ENCODE results near the gene ROR1.

Gene ROR1

DNA sequence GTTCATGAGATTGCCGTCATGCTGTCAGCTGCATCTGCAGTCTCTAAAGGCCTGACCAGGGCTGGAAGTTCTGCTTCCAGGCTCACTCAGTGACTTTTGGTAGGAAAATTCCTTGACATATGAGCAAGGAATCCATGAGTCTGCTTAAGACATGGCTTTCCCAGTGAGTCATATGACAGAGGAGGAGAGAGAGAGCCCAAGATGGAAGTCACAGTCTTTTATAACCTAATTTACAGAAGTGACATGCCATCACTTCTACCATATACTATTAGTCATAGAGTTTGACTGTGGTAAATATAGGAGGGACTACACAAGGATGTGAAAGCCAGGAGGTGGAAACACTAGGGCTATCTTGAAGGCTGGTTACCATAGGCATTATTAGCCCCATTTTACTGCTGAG is 115.2 kb downstream of the ROR1 start:
- no peak for DNase-seq

DNA sequence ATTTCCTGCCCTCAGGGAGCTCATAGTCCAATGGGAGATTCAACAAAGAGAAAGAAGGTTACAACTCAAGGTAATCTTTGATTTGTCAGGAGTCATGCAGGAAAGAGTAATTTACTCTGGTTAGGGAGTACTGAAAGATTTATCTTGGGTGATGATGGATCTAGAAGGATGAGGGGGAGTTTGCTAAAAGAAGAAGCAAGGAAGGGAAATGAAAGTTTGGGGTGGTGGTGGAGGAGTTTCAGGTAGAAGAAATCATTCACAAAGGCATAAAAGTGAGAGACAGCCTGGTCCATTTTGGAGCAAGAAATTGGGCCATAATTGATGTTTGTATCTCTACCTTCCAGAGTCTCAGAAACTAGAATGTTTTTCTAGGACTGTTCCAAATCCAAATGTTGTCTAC is 116.7 kb downstream of the ROR1 start:
- DNase-seq, result no peak

DNA sequence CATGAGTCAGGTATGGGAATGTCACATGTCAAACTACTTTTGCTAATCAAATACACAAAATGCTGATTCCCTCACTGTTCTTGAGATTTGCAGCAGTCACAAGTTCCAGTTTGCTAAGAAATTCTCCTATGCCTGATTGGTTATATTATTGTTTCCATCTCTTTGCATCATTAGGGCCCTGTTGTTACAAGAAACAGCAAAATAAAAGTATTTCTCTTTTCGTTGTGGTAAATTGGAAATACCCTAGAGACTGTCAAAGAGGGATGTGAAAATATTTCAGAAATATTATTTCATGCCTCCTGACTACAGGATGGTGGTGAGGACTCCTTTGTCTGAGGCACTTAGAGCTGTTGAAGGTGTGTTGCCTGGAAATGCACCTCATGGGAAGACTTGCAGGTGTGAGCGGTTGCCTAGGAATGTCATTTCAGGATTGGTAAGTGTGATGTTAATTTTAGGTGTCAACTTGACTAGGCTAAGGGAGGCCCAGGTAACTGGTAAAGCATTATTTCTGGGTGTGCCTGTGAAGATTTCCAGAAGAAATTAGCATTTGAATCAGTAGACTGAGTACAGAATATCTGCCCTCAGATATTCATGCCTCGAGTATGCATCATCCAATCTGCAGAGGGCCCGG is 117.4 kb downstream of the ROR1 start:
- DNase-seq, result no peak

DNA sequence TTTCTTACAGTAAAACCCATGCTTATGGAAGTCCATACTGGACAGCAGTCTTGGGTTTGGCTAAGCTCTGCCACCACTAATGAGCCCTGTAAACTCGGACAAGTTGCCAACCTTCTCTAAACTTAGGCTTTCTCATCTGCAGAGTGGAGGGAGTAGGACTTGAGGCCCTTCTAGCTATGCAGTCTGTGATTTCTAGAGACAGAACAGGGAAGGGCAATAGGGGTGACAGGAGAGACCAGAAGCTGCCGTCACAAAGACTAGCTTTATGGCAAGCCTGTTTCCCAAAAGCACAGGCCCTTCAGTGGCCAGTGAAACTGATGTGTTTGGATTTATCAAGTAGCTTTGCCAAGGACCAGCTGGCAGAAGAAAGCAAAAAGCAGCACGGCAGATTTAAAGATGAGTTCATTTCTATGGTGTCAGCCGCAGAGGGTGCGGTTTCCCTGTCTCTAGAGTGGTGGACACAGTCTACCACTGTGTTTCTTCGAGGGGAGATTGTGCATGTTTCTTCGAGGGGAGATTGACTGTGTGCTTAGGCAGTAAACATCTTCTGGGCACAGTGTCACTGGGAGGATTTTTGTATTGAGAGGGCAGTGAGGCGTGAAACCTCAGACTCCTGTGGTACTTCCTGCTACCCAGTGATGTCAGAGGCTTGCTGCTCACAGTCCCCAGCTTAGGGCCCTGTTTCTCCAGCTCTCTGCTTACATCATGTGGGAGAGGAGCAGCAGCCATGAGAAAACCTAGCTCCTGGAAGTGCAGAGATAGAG is 119.0 kb downstream of the ROR1 start:
- DNase-seq, result peak; percentile 79

DNA sequence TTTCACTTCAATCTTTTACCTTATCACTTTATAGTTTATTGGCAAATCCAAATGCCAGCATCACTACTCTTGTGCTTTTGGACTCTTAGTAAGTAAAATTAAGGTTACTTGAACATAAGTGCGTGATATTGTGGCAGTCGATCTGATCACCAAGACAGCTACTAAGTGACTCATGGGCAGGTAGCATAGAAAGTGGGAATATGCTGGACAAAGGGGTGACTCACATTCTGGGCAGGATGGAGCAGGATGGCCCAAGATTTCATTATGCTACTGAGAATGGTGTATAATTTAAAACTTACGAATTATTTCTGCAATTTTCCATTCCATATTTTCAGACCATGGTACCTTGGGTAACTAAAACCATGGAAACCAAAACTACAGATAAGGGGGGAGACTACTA is 120.2 kb downstream of the ROR1 start:
- DNase-seq, result no peak

DNA sequence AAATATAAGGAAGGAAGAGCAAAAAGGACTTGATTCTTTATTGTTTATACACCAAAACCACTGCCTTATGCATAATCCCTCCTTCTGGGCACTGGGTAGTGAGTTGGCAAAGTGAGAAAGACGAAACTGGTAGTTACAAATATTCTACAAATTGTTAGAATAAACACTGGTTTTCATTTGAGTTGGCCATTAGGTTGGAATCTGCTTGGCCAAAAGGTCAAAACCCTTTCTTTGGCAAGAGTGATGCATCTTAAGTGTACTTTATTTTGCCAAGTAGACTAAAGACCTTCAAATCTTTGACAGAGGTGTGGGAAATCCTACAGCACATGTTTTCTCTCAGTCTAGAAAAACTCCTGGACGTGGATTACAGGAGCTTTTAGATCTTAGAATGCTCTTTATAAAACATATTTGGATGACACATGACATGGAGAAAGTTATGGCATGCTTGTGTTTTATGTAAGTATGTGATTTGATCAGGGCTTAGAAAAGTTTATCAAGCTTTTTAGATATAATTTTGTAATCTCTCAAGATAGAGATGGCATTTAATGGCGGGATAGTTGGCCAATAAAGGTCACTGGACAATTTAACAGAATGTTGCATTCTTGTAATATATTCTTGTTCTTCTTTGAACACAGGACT is 120.9 kb downstream of the ROR1 start:
- no peak for DNase-seq

DNA sequence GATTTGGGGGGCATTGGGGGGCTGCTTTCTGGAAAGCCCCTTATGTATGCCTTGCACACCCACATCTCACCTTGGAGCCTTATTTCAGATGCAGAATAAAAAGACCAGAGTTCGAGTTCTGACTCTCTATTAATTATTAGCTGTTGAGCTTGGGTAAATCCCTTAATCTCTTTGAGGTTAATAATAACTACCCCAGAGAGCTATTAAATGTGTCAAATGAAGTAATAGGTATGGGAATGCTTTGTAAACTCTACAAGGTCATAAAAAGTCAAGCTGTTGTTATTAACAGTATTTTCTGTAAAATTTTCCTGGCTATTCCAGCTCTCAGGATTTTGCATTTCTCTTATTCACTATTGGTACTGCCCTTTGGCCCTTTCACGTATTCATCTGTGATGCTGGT is 122.9 kb downstream of the ROR1 start:
- no peak for DNase-seq

DNA sequence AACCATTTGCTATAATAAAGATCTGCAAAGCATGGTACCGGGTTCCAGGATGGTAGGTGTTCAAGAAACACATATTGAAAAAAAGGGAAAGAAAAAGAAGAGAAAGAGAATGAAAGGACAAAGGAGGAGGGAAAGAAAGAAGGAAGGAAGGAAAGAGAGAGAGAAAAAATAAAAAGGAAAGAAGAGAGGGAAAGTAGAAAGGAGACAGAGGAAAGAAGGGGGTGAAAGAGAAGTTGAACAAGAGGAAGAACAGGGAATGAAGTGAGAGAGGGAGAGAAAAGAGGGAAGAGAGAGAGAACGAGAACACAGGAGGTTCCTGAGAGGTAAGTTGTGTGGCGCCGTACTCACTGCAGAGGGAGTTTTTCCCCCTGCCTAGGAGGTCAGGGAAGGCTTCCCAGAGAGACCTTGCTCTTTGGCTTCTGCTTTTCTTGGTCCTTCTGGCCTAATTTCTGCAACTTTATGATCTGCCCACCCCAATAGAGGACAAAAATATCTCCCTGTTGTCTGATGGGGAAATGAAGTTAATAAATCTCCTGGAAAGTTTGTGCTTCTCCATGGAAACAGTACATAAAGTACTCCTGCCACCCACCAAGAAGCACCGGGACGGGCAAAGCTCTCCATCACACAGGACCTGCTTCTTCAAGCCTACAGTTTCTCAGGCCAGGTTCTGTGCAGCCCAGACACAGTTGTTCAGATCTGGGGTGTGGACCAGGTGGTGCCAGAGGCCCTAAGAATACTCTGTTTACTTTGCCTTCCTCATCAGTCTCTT is 124.8 kb downstream of the ROR1 start:
- no peak for DNase-seq

DNA sequence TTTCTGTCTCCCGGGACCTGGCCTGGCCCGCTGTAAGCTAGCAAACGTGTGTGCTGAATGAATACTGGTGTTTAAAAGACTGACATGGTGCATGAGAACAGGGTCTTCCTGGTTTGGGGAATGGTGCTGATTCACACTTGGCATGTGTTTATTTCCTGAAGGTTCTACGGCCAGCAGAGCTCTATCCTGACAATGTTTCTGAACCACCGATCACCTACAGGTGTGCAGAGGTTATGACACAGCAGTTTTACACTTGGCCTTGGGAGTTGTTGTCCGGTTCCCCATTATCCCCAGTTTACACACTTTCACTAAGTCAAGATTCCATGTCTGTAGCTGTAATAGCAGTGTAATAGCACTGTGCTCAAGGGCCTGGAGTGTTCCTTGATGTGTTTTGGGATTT is 127.3 kb downstream of the ROR1 start:
- no peak for DNase-seq

DNA sequence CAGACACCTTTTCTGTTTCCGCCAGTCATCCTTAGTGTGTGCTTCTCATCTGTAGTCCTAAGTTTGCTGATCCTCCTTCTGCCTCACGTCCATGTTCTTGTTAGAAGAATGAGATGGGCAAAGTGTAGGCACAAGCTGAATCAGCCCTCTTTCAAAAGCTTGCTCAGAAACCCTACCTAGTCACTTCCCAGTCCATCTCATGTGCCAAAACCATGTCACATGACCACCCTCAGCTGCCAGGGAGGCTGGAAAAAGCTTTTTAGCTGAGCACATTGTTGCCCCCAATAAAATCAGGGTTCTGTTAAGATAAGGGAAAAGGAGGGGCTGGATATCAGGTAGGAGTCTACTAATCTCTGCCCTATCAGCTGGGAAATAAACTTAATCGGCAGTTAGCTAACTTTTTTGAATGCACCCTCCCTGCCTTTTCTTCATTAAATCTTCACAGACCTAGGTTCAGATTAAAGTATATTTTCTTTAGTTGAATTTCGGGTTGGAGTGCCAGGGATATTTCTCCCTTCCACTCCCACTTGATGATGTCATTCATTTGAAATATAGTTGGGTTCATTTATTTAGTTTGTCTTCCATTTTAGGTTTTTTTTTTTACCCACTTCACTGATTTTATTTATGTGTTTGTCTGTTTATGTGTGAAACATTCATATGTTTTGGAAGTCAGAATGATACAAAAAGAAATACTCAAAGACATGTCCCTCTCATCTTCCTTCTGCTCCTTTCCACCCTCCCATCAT is 129.2 kb downstream of the ROR1 start:
- DNase-seq, result no peak

DNA sequence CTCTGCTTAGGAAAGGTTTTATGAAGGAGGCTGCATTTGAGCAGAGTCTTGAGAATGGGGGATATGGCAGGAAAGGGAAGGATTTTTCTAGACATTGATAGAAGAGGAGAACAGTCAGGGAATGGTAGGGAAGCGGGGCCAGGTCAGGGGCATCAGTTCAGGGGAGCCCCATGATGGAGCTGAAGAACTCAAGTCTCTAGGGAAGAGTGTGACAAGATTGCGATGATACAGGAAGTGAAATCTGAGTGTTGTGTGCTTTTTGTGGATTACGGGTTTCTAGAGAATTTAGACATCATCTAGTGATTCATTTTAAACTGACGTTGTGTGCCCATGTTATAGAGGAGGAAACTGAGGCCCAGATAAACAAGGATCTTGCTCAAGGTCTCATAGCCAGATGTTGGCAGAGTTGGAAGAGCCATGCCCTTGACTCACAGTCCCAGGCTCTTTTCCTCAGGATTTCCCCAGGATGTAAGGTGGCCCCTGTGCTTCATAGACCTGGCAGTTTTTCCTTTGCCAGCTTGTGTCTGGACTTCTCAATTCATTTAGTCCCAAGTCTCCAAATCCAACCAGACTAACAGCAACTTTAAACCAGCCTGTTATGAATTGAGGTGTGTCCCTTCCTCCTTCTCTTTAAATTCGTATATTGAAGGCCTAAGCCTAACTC is 130.3 kb downstream of the ROR1 start:
- no peak for DNase-seq

DNA sequence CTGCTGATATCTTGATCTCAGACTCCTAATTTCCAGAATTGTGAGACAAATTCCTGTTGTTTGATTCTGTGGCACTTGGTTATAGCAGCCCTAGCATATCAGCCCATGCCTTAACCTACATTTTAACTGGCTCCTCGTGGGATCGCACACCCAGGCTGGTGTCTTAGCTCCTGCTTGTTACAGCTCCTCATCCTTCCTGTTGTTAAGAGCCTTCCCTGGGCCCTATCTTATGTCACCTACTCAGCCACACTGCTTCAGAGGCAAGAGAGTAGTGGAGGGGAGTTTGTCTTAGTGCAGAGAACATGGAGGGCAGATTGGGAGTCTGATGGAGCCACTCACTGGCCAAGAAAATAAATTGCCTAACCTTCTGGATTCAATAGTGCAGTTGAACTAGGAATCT is 131.0 kb downstream of the ROR1 start:
- DNase-seq, result no peak

DNA sequence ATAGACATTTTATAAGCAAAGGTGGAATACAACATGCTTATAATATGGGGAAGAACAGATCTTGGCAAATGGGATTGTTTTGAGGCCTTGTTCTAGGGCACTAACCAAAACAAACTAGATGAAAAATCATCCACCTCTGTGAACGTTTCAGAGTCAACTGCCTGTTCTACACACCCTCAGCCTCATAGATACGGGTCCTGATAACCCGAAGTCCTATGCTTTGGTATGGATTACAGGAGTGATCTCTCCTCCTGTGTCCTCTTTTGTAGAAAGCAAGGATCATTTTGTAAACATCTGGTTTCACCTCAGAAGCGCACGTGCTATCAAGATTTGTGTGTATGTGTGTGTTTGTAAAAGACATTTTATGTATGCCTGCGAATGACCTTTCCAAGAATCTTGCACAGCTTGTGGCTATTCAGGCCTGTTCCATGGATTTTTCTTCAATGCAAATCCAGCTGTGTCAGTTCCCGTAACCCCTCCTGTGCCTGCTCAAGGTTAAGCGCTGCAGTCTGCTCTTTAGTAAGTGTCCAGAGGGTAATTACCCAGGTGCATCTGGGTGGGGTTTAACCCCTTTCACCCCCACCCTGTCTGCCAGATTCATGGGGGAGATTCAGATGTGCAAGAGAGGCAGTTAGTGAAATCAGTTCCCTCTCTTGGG is 132.4 kb downstream of the ROR1 start:
- DNase-seq, result no peak

DNA sequence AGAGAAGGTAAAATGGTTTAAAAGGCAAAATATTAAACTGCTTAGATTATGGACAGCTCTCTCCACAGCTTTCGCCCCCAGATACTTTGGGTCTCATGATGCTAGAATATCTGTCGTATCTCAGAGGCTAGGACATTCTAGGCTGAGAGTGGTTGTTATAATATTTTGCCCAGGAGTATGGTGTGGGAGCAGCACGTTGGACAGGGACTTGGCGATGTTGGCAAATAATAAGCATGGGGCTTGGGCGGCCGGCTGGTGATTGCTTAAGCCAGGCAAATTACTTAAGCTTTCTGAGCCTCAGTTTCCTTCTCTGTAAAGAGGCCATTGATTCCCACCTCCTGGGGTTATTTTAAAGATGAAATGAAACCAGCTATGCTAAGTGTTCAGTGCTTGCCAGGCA is 133.2 kb downstream of the ROR1 start:
- DNase-seq, result no peak

DNA sequence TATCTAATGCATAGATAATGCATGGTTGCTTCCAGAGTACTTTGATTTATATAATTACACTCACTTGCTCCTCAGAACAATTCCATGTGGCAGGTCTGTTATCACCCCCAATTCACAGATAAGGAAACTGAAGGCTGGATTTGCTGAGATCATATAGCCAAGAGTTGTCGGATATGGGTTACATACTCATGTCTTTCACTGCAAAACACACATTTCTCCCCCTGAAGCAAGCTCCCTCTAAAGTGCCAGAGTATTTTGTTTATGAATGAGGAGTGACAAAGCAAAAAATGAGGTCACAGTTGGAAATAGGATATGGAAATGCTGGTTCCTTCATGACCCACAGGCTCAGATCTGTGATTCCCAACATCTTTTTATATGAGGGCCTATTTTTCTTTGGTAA is 134.2 kb downstream of the ROR1 start:
- DNase-seq, result no peak

DNA sequence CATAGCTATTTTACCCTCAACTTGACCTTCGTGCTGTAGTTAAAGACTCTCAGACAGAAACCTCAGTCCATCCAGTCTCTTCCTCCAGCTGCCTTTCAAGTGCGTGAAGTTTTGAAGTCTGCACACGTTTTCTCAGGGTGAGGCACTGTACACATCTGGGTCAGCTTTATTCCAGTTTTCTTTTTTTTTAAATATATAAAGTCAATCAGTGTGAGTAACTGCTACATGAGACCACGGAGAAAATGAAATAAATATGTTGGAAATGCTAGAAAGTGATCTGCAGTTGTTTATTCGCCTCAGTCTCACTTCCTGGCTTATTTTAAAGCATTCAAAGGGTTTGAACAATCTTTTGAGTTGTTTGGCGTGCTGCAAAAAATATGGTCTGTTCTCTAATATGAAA is 135.7 kb downstream of the ROR1 start:
- DNase-seq, result no peak

DNA sequence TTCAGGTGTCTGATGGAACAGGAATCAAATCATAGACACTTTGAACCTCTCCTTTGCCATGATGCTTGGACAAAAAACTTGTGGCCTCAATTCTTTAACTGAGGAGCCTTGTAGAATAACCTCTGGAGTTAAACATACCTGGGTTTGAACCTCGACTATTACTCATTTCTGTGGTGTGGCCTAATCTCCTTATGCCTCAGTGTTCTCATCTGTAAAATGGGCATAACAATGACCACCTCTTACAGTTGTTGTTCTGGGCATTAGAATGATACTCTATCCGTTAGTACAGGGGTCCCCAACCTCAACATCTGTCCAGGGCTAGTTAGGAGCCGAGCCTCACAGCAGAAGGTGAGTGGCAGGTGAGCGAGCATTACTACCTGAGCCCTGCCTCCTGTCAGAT is 137.2 kb downstream of the ROR1 start:
- no peak for DNase-seq

DNA sequence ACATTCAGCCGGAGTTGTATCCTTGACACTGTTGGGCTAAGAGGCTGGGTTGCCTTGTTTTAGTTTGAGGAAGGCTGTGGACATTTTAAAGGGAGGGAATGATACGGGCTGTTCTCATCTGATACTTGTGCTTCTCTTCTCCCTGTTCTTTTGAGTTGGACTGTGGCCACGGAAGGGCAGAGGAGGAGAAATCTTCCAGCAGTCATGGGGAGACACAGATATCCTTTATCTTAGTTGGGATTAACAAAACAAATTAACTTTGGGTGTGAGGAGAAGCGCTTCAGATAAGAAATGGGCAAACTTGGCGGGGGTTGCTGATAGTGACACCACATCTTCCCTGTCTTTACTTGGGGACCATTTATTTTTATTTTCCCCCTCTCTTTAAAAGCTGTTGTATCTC is 138.8 kb downstream of the ROR1 start:
- no peak for DNase-seq

DNA sequence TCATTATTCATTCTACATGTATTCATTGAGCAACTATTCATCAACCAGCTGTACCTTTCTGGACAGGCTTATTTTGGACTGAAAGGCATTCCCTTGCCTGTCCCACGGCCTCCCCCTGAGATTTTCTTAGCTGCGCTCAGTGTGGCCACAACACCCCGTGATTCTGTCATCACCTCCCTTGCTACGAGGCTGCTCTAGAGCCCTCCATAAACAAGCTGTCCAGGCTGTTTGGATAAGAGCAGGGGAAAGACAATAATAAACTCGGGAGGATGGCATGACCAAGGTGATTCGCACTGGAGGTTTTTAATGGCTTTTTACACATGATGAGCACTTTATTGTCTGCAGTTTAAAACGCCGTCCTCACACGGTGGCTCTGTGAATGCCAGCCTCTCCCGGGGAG is 139.7 kb downstream of the ROR1 start:
- DNase-seq, result no peak

DNA sequence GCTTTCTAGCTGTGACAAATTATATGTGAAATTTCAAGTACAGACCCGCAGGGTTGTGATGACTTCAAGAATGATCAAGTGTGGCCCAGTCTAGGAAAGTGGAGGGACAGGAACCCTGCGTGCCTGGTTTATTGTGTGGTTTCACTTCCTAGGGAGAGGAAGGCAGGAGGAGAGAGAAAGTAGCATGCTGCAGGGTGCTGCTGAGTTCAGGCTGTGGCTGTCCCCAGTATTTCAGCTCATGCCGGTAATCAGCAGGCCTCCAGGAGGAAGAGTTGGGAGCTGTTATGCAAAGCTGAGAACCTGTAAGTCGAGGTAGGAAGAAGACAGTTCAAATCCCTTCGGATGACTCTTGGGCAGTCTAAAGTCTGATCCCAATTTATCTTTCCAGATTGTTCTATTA is 140.4 kb downstream of the ROR1 start:
- no peak for DNase-seq

DNA sequence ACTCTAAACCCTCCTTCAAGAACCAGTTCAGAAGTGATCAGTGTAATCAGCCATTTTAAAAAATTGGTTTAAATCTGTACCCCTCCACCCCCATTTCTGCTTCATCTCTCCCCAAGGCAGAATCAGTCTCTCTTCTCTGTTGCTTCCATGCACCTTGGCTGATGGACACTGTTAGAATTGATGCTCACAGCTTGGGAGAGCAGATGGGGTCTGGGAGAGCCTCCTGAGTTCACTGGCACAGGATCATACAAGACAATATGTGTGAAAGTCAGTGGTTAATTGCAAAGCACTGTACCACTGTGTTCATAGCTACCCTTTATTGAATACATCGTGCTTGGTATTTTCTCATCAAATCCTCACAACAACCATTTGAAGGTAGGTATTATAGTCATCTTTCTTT is 140.9 kb downstream of the ROR1 start:
- no peak for DNase-seq

DNA sequence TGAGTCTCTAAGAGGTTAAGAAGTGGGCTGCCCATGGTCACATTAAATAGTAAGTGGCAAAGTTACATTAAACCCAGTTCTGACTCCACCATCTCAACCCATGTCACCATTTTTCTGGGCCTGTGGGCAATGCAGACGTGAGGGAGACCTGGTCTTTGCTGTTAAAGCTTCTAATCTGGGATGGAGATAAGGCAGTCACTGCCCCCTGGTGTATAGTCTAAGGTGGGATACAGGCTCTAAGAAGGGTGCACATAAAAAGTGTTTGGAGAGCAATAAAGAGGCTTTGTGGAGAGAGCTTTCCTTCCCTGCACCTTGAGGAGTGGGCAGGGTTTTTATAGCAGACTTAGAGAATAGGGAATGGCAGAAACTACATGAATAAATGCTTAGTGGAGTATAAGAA is 141.3 kb downstream of the ROR1 start:
- DNase-seq, result no peak
